HT-29 (cell line): Measurements from ENCODE around the gene KIF26B. TPM values are rescaled to one million over a fixed set of nuclear protein-coding genes. Genes with fewer than 3 reads are reported as not detected.
"Not testable (repeated sequence)": the region's sequence is repeated elsewhere in the genome, so short reads cannot be mapped to it uniquely, and the experiment has no call there.

ENCODE experiments used
- DNase-seq: peaks from one replicate; pipeline ENCODE4 v3.0.0-alpha.2; 2015; ENCODE audit warnings: low spot score
- total RNA-seq: library from RNA; depleted of rRNA; stranded (reverse); fragments of >200 nt; shearing (Covaris generic); gene quantifications from 2 replicates; pipeline ENCODE4 v1.2.3, GENCODE V29; 2014

KIF26B gene
- total RNA-seq, 1 experiment from 2014 or later, result 0.74 TPM

GRCh38 chr1:245641384-245641783, 486.6 kb downstream of the KIF26B start:
- no peak for DNase-seq

GRCh38 chr1:245645406-245645805, 490.6 kb downstream of the KIF26B start:
- no peak for DNase-seq

GRCh38 chr1:245645894-245646293, 491.1 kb downstream of the KIF26B start:
- no peak for DNase-seq

GRCh38 chr1:245648749-245649522, 494.2 kb downstream of the KIF26B start:
- no peak for DNase-seq

GRCh38 chr1:245649666-245650065, 494.9 kb downstream of the KIF26B start:
- no peak for DNase-seq

GRCh38 chr1:245650441-245650960, 495.7 kb downstream of the KIF26B start:
- DNase-seq, result no peak

GRCh38 chr1:245651093-245651492, 496.3 kb downstream of the KIF26B start:
- DNase-seq, result no peak

- DNase-seq, result no peak
Measured at GRCh38 chr1:245652116-245652515, 497.3 kb downstream of the KIF26B start.

- no peak for DNase-seq
Measured at GRCh38 chr1:245652660-245653427, 498.1 kb downstream of the KIF26B start.

GRCh38 chr1:245654460-245655050, 499.8 kb downstream of the KIF26B start:
- DNase-seq, result no peak

- no peak for DNase-seq
Measured at GRCh38 chr1:245656189-245656717, 501.5 kb downstream of the KIF26B start.

- no peak for DNase-seq
Measured at GRCh38 chr1:245657371-245657770, 502.6 kb downstream of the KIF26B start.

GRCh38 chr1:245663373-245663772, 508.6 kb downstream of the KIF26B start:
- DNase-seq, result no peak

- no peak for DNase-seq
Measured at GRCh38 chr1:245663841-245664240, 509.1 kb downstream of the KIF26B start.

- DNase-seq, result no peak
Measured at GRCh38 chr1:245666412-245666811, 511.6 kb downstream of the KIF26B start.

- DNase-seq, result no peak
Measured at GRCh38 chr1:245671349-245671748, 516.6 kb downstream of the KIF26B start.

GRCh38 chr1:245671966-245672767, 517.4 kb downstream of the KIF26B start:
- DNase-seq, result no peak

GRCh38 chr1:245672836-245673656, 518.3 kb downstream of the KIF26B start:
- DNase-seq, result not testable (repeated sequence)

- no peak for DNase-seq
Measured at GRCh38 chr1:245673881-245674414, 519.2 kb downstream of the KIF26B start.
